Liver (tissue), 9 donors: ENCODE data around the gene HRCT1. TPM values are rescaled to one million over a fixed set of nuclear protein-coding genes. Genes with fewer than 3 reads are reported as not detected.

Experiments used
- DNase-seq: peaks from one replicate; pipeline ENCODE4 v3.0.0-alpha.2; 2017; ENCODE audit warnings: low spot score
- H3K27ac ChIP-seq, 2 donors: one replicate each; pipeline ENCODE4 v1.7.0; 2013; ENCODE audit warnings: inconsistent platforms in 2 of 2, low read length in 2 of 2, control low read depth in 1 of 2, low read depth in 1 of 2, mild to moderate bottlenecking in 1 of 2
- H3K27me3 ChIP-seq, 4 donors: one replicate each; pipeline versions ENCODE4 v1.6.1 to v1.7.0; 2013; ENCODE audit warnings: low read length in 3 of 4, inconsistent platforms in 1 of 4, mild to moderate bottlenecking in 1 of 4, moderate library complexity in 1 of 4; ENCODE audit not compliant: control insufficient read depth in 4 of 4, insufficient read depth in 4 of 4
- H3K36me3 ChIP-seq, 4 donors: one replicate each; pipeline versions ENCODE4 v1.6.1 to v1.7.0; 2013; ENCODE audit warnings: low read length in 3 of 4, mild to moderate bottlenecking in 3 of 4, low read depth in 1 of 4, moderate library complexity in 1 of 4; ENCODE audit not compliant: control insufficient read depth in 4 of 4, insufficient read depth in 3 of 4
- H3K4me1 ChIP-seq, 4 donors: one replicate each; pipeline versions ENCODE4 v1.6.1 to v1.7.0; 2013; ENCODE audit warnings: low read length in 3 of 4, mild to moderate bottlenecking in 3 of 4, moderate library complexity in 1 of 4; ENCODE audit not compliant: control insufficient read depth in 4 of 4, insufficient read depth in 4 of 4
- H3K4me3 ChIP-seq, 3 donors: one replicate each; pipeline versions ENCODE4 v1.6.1 to v1.7.0; 2013; ENCODE audit warnings: low read length in 3 of 3, control low read depth in 1 of 3, low read depth in 1 of 3, mild to moderate bottlenecking in 1 of 3
- H3K9ac ChIP-seq, 2 donors: one replicate each; pipeline ENCODE4 v1.7.0; 2013; ENCODE audit warnings: low read length in 2 of 2, mild to moderate bottlenecking in 2 of 2, moderate library complexity in 2 of 2, control low read depth in 1 of 2, low read depth in 1 of 2
- H3K9me3 ChIP-seq, 4 donors: one replicate each; pipeline versions ENCODE4 v1.6.1 to v1.7.0; 2013; ENCODE audit warnings: low read length in 3 of 4; ENCODE audit not compliant: control insufficient read depth in 4 of 4
- EGR1 ChIP-seq, 2 donors: IDR thresholded peaks; 2 replicates each; pipeline ENCODE4 v1.6.1; 2016 to 2018; ENCODE audit warnings: antibody characterized with exemption in 2 of 2, low read depth in 2 of 2
- FOXA1 ChIP-seq: IDR thresholded peaks from 2 replicates; pipeline ENCODE4 v1.6.1; 2016; ENCODE audit warnings: antibody characterized with exemption
- FOXA2 ChIP-seq: IDR thresholded peaks from 2 replicates; pipeline ENCODE4 v1.6.1; 2016; ENCODE audit warnings: antibody characterized with exemption
- GABPA ChIP-seq, 2 donors: IDR thresholded peaks in 1 of 2; conservative IDR thresholded peaks in 1 of 2; 2 replicates each; pipeline ENCODE4 v1.6.1; 2016; ENCODE audit warnings: antibody characterized with exemption in 2 of 2, mild to moderate bottlenecking in 1 of 2, moderate library complexity in 1 of 2
- HNF4A ChIP-seq, 2 donors: conservative IDR thresholded peaks; 2 replicates each; pipeline ENCODE4 v1.6.1; 2016; ENCODE audit warnings: antibody characterized with exemption in 2 of 2, mild to moderate bottlenecking in 2 of 2
- HNF4G ChIP-seq: IDR thresholded peaks from 2 replicates; pipeline ENCODE4 v1.6.1; 2016; ENCODE audit warnings: antibody characterized with exemption
- JUND ChIP-seq, 2 donors: IDR thresholded peaks; 2 replicates each; pipeline ENCODE4 v1.6.1; 2016; ENCODE audit warnings: antibody characterized with exemption in 2 of 2
- NR2F2 ChIP-seq: IDR thresholded peaks from 2 replicates; pipeline ENCODE4 v1.6.1; 2016; ENCODE audit warnings: antibody characterized with exemption
- RAD21 ChIP-seq, 2 donors: IDR thresholded peaks; 2 replicates each; pipeline ENCODE4 v1.6.1; 2016; ENCODE audit warnings: antibody characterized with exemption in 2 of 2, mild to moderate bottlenecking in 2 of 2
- RXRA ChIP-seq, 2 donors: IDR thresholded peaks; 2 replicates each; pipeline ENCODE4 v1.6.1; 2017 to 2018; ENCODE audit warnings: antibody characterized with exemption in 2 of 2, mild to moderate bottlenecking in 1 of 2
- SP1 ChIP-seq: IDR thresholded peaks from 2 replicates; pipeline ENCODE4 v1.6.1; 2018; ENCODE audit warnings: antibody characterized with exemption, mild to moderate bottlenecking
- TAF1 ChIP-seq: conservative IDR thresholded peaks from 2 replicates; pipeline ENCODE4 v1.6.1; 2016; ENCODE audit warnings: antibody characterized with exemption, mild to moderate bottlenecking
- YY1 ChIP-seq: IDR thresholded peaks from 2 replicates; pipeline ENCODE4 v1.6.1; 2016; ENCODE audit warnings: antibody characterized with exemption, mild to moderate bottlenecking
- WGBS: extraction: QIAGEN DNeasy Blood & Tissue Kit; methylation state at CpG from one replicate; pipeline ENCODE4 v1.1.7; 2013; 5-methylcytosine and 5-hydroxymethylcytosine counted together
- polyA plus RNA-seq, 2 donors: library from polyadenylated mRNA; stranded (reverse) in 1 of 2; unstranded in 1 of 2; fragments of 200-250 nt in 1 of 2; fragments of >200 nt in 1 of 2; fragmentation: Nextera tagmentation in 1 of 2; extraction: Ambion mirVana in 1 of 2; gene quantifications; one replicate each; pipeline versions ENCODE4 v1.2.1 to v1.2.3, GENCODE V29; 2013 to 2015
- total RNA-seq, 2 donors: library from RNA; depleted of rRNA; stranded (reverse); fragments of >200 nt; gene quantifications; one replicate each; pipeline ENCODE4 v1.2.3, GENCODE V29; 2014
- TF ChIP-seq, protein P1 (sequence below): IDR thresholded peaks from 2 replicates; pipeline ENCODE4 v1.6.1; 2016; ENCODE audit warnings: antibody characterized with exemption
- TF ChIP-seq, protein P2 (sequence below): IDR thresholded peaks from 2 replicates; pipeline ENCODE4 v1.6.1; 2016; ENCODE audit warnings: antibody characterized with exemption, mild to moderate bottlenecking
- TF ChIP-seq, protein P3 (sequence below): IDR thresholded peaks from 2 replicates; pipeline ENCODE4 v1.6.1; 2016; ENCODE audit warnings: antibody characterized with exemption
- TF ChIP-seq, protein P4 (sequence below): fragments of 150-350 bp; IDR thresholded peaks from 2 replicates; pipeline ENCODE4 v1.5.1; 2017; ENCODE audit warnings: improper control_type of control experiment, low read depth, low read length; ENCODE audit not compliant: missing input control
- TF ChIP-seq, protein P5 (sequence below): IDR thresholded peaks from 2 replicates; pipeline ENCODE4 v1.6.1; 2016; ENCODE audit warnings: antibody characterized with exemption
- donor health status: healthy.
- donor health status: healthy.
- donor health status: healthy.
- donor health status: healthy.
- donor health status: healthy.

HRCT1 gene
- total and polyA plus RNA-seq, 4 donors: 0.08 to 2.9 (median 0.27) TPM

DNA sequence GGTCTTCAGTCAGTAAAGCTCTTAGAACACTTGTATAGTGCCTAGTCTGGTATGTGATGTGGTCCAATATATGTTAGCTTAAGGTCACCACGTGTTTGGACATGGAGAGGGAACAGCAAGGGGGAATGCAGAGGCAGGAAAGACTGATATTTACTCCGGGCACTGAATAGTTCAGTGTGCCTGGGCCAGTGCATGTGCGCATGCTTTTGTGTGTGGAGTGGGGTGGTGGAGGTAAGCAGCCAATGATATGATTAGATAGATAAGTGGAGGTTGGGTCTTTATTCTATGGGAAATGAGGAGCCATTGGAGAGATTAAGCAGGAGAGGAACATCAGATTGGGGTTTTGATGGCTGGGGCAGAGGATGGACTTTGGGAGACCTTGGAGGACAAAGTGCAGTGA is 49.8 kb upstream of the HRCT1 start:
- peak; percentile 27 for DNase-seq
- Histone ChIP-seq H3K36me3 (no peaks in the 10 kb centered on the region), H3K27me3 (no peaks in the 10 kb centered on the region), H3K27ac (no peak overlapping the region), H3K4me1 (no peaks in the 10 kb centered on the region), H3K9ac (no peak overlapping the region), H3K9me3 (no peaks in the 10 kb centered on the region), H3K4me3 (no peak overlapping the region)
- no peak for TF ChIP-seq RAD21 (IDR thresholded peaks at IDR 0.05)
- no peak for TF ChIP-seq YY1
- TF ChIP-seq EGR1 (IDR thresholded peaks at IDR 0.05; ENCODE audit: low read depth in 2 of 2): no peak
- no peak for TF ChIP-seq HNF4G
- TF ChIP-seq, protein P1, sequence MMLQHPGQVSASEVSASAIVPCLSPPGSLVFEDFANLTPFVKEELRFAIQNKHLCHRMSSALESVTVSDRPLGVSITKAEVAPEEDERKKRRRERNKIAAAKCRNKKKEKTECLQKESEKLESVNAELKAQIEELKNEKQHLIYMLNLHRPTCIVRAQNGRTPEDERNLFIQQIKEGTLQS: no peak
- no peak for TF ChIP-seq NR2F2
- no peak for TF ChIP-seq HNF4A (conservative IDR thresholded peaks at IDR 0.05)
- no peak for TF ChIP-seq FOXA1
- TF ChIP-seq, protein P2, sequence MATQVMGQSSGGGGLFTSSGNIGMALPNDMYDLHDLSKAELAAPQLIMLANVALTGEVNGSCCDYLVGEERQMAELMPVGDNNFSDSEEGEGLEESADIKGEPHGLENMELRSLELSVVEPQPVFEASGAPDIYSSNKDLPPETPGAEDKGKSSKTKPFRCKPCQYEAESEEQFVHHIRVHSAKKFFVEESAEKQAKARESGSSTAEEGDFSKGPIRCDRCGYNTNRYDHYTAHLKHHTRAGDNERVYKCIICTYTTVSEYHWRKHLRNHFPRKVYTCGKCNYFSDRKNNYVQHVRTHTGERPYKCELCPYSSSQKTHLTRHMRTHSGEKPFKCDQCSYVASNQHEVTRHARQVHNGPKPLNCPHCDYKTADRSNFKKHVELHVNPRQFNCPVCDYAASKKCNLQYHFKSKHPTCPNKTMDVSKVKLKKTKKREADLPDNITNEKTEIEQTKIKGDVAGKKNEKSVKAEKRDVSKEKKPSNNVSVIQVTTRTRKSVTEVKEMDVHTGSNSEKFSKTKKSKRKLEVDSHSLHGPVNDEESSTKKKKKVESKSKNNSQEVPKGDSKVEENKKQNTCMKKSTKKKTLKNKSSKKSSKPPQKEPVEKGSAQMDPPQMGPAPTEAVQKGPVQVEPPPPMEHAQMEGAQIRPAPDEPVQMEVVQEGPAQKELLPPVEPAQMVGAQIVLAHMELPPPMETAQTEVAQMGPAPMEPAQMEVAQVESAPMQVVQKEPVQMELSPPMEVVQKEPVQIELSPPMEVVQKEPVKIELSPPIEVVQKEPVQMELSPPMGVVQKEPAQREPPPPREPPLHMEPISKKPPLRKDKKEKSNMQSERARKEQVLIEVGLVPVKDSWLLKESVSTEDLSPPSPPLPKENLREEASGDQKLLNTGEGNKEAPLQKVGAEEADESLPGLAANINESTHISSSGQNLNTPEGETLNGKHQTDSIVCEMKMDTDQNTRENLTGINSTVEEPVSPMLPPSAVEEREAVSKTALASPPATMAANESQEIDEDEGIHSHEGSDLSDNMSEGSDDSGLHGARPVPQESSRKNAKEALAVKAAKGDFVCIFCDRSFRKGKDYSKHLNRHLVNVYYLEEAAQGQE: no peak
- no peak for TF ChIP-seq TAF1
- TF ChIP-seq, protein P3, sequence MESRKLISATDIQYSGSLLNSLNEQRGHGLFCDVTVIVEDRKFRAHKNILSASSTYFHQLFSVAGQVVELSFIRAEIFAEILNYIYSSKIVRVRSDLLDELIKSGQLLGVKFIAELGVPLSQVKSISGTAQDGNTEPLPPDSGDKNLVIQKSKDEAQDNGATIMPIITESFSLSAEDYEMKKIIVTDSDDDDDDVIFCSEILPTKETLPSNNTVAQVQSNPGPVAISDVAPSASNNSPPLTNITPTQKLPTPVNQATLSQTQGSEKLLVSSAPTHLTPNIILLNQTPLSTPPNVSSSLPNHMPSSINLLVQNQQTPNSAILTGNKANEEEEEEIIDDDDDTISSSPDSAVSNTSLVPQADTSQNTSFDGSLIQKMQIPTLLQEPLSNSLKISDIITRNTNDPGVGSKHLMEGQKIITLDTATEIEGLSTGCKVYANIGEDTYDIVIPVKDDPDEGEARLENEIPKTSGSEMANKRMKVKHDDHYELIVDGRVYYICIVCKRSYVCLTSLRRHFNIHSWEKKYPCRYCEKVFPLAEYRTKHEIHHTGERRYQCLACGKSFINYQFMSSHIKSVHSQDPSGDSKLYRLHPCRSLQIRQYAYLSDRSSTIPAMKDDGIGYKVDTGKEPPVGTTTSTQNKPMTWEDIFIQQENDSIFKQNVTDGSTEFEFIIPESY: no peak
- TF ChIP-seq, protein P4, sequence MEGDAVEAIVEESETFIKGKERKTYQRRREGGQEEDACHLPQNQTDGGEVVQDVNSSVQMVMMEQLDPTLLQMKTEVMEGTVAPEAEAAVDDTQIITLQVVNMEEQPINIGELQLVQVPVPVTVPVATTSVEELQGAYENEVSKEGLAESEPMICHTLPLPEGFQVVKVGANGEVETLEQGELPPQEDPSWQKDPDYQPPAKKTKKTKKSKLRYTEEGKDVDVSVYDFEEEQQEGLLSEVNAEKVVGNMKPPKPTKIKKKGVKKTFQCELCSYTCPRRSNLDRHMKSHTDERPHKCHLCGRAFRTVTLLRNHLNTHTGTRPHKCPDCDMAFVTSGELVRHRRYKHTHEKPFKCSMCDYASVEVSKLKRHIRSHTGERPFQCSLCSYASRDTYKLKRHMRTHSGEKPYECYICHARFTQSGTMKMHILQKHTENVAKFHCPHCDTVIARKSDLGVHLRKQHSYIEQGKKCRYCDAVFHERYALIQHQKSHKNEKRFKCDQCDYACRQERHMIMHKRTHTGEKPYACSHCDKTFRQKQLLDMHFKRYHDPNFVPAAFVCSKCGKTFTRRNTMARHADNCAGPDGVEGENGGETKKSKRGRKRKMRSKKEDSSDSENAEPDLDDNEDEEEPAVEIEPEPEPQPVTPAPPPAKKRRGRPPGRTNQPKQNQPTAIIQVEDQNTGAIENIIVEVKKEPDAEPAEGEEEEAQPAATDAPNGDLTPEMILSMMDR: no peak
- no peak for TF ChIP-seq GABPA (IDR thresholded peaks at IDR 0.05 in 1 of 2, conservative IDR thresholded peaks at IDR 0.05 in 1 of 2)
- TF ChIP-seq SP1: no peak
- no peak for TF ChIP-seq RXRA (IDR thresholded peaks at IDR 0.05)
- TF ChIP-seq JUND (IDR thresholded peaks at IDR 0.05): no peak
- TF ChIP-seq FOXA2: no peak
- TF ChIP-seq, protein P5, sequence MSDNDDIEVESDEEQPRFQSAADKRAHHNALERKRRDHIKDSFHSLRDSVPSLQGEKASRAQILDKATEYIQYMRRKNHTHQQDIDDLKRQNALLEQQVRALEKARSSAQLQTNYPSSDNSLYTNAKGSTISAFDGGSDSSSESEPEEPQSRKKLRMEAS: no peak
- 80% methylated on average over 3 of the region's 3 CpGs for WGBS
